ENCODE measurements around the gene NAA38.

The NAA38 gene, protein sequence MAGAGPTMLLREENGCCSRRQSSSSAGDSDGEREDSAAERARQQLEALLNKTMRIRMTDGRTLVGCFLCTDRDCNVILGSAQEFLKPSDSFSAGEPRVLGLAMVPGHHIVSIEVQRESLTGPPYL

DNA sequence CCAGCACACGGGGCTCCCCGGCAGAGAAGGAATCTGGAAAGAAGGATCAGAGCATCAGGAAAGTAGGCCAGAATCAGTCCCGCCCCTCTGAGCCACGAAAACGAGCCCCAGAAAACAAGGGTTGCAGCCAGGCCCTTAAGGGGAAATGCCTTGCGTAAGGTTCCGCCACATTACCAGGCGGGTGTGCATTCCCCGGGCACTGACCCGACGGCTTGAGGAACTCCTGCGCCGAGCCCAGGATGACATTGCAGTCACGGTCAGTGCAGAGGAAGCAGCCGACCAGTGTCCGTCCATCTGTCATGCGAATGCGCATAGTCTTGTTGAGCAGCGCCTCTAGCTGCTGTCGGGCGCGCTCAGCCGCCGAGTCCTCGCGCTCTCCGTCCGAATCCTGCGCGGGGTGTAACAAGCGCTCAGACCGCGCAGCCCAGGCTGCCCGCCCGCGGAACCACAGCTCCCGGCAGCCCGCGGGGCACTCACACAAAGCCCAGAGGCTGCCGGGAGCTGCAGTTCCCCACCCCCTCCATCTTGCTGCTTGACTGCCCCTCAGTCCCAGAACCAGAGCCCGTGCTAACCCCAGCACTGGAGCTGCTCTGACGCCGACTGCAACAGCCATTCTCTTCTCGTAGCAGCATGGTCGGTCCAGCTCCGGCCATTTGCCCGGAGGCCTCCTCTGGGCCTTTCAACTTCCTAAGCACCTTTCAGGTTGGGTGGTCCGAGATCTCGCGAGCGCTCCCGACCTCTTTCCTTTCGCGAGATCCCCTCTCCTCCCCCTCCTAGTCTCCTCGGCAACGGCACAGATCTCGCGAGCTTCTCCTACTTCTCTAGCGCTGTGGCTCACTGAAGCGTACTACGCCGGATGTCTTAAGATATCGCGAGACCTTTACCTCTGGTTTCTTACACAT, at the start of gene NAA38:
Gene NAA38 (minus strand): TSS at position 749 of the 902 bp plus-strand sequence. CDS start 96 bp downstream, at position 653.
- DNase-seq, result peak; percentile 98

DNA sequence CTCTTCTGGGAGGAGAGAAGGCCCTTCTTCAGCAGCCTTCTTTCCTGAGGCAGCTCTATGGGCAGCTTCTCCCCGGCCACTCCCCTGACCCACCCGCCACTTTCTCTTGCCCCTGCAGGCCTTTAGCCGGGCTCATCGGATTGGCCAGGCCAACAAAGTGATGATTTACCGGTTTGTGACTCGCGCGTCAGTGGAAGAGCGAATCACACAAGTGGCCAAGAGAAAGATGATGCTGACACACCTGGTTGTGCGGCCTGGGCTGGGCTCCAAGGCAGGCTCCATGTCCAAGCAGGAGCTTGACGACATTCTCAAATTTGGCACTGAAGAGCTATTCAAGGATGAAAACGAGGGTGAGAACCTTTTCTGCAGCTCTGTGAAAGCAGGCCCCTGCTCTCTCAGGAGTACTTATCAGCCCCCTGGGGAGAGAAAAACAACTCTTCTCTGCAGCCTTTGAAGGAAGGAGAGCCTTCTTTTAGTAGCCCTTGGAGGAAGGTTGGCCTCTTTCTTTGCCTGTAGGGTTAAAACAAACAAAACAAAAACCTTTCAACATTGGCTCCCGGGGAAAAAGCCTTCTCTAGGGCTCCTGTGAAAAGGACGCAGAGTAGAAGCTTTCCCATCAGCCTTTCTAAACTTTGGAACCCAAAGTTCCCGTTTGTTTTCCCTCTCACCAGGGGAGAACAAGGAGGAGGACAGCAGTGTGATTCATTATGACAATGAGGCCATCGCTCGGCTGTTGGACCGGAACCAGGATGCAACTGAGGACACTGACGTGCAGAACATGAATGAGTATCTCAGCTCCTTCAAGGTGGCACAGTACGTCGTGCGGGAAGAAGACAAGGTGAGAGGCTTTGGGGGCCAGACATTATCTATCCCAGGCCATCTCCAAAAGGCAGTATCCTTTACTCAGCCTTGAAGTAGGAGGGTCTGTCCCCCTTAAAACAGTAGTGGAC, 46.1 kb upstream of the NAA38 start:
- no peak for DNase-seq

DNA sequence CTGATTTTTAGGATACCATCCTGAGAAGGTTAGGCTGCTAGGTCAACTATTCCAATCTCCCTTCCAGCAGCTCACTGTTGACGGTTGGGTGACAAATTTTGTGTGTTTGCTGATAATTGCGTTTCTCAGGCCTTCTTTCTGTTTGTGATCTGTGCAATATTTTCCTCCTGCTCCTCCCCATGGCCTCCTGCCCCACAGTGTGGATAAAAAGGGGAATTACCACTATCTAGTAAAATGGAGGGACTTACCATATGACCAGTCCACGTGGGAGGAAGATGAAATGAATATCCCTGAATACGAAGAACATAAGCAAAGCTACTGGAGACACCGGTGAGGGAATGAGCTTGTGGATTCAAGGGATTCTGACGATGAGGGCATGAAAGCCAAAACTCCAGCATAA, 40.4 kb upstream of the NAA38 start:
- DNase-seq, result no peak

DNA sequence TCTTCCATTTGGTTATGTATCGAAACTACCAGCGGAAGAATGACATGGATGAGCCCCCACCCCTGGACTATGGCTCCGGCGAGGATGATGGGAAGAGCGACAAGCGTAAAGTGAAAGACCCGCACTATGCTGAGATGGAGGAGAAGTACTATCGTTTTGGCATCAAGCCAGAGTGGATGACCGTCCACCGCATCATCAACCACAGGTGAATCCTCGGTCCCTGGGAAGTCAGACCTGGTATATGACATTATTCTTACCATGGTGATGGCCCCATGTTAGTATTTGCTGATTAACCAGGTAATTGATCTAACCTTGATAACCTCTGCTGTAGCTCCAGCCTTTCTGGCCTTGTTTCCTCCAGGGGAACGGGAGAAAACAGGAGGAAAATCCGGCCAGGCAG, 39.7 kb upstream of the NAA38 start:
- DNase-seq, result no peak

DNA sequence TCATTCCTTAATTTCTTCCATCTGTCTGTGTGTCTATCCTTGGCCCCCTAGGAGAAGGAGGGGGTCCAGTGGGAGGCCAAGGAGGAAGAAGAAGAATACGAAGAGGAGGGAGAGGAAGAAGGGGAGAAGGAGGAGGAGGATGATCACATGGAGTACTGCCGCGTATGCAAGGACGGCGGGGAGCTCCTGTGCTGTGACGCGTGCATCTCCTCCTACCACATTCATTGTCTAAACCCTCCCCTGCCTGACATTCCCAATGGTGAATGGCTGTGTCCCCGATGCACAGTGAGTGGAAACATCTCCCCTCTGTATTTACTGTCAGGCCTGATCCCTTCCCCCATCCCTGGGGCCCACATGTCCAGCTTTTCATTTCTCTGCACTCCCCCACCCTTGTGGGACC, 37.5 kb upstream of the NAA38 start:
- DNase-seq, result no peak

- DNase-seq, result no peak
These were observed 36.9 kb upstream of the NAA38 start for GRCh38 chr17:7894226-7894625.

GRCh38 chr17:7893187-7893880, 36.0 kb upstream of the NAA38 start:
- no peak for DNase-seq

- peak; percentile 93 for DNase-seq
These were observed 32.0 kb upstream of the NAA38 start for GRCh38 chr17:7889166-7889955.

GRCh38 chr17:7888184-7888920, 31.0 kb upstream of the NAA38 start, which contains the start of gene CHD3:
CHD3 (plus strand) TSS chr17:7888789; CDS start chr17:7889001, 212 bp downstream.
- peak; percentile 77 for DNase-seq

DNA sequence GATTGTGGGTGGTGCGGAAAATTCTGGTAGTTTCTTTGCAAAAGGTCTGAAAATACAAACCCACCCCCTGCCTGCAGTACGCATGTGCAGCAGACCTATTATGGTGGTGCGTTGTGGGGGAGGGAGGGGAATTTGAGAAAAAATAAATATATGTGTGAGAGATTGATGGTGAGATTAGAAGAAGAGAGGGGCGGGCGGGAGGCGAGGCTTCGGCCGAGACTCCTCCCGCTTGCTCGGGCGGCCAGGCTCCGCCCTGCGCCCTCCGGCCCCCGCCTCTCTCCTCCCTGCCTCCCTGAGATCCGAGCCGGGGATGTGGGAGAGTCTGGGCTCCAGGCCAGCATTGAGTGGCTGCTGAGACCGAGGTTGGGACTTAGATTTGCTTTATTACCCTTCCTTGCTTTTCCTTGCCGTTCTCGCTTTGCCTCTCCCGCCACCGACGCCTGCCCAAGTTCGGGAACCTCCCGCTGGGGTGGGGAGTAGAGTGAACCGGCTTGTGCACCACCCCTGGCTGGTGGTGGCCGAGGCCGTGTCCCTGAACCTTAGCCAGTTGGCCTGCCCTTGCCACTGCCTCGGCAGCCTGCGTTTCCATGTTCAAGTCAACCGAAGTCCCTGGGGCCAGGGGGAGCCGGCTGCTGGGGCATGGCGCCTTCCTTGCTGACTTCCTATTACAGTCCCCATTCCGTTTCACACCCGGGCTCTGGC, 30.3 kb upstream of the NAA38 start:
- peak; percentile 93 for DNase-seq

DNA sequence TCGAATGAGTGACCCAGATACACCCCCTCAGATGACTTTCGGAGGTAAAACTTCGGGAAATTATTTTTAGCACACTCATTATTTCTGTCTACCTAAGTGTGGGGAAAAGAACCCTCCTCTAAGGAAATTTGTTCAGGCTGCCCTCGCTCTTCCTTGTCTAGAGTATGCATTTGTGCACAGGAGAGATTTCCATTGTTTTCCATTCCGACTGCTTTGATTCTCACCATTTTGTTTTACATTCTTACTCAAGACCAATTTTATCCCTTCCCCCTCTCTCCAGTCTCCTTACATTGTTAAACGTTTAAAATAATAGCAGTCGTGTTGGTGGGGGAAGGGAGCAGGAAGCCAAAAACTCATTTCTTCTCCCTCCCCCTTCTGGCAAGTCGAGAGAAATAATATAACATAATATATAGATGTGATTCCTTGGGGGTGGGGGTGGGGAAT, 29.7 kb upstream of the NAA38 start:
- DNase-seq, result peak; percentile 89

- DNase-seq, result peak; percentile 74
These were observed 29.1 kb upstream of the NAA38 start for GRCh38 chr17:7886227-7887037.

GRCh38 chr17:7885367-7886226, 28.2 kb upstream of the NAA38 start:
- peak; percentile 44 for DNase-seq

DNA sequence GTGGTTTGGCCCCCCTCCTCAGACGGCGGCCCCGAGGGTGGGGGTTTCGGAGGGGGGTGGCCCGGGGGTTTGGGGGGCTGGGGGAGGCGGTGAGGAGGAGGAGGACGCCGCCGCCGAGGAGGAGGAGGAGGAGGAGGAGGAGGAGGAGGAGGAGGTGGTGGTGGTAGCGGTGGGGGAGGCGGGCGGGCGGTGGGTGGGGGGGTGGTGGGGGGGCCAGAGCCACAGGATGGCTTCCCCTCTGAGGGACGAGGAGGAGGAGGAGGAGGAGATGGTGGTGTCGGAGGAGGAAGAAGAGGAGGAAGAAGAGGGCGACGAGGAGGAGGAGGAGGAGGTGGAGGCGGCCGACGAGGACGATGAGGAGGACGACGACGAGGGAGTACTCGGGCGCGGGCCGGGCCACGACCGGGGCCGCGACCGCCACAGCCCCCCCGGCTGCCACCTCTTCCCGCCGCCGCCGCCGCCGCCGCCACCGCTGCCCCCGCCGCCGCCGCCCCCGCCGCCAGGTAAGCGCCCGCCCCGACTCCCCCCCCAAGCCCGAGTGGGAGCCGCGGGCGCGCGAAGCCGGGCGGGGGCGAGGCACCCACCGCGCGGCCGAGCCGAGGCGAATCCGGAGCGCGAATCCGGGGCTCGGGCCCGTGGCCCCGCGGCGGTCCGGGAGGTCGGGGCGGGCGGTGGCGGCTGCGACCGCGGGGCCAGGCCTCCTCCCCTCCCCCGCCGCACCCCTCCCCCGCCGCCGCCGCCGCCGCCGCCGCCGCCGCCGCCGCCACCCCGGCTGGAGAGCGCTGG, 27.4 kb upstream of the NAA38 start:
- DNase-seq, result peak; percentile 9

DNA sequence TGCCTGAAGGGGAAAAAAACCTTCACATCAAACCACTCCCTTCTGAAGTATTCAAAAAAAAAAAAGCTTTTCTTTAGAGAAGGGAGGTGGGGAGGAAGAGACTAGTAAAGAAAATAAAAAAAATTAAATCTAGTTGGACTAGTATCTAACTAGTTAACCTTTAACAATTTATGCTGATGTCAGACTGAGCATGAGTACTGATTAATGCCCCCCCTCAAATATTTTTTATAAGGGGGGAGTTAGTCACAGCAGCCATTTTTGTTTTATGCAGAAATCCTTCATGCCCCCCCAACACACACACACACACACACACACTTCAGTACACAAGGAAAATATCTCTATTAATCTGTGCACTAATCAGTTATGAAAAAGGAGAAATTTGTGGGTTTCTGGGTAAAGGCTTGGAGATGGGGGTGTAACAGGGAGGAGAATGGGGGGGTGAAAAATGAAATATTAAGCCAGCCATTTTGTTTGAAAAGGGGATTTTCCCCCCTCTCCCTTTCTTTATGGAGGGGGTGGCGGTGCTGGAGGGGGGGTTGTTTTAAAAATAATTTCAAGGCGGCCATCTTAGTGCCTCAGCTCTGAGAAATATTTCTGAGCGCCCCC, 26.5 kb upstream of the NAA38 start:
- DNase-seq, result peak; percentile 64

GRCh38 chr17:7882629-7883028, 25.3 kb upstream of the NAA38 start:
- DNase-seq, result peak; percentile 63

DNA sequence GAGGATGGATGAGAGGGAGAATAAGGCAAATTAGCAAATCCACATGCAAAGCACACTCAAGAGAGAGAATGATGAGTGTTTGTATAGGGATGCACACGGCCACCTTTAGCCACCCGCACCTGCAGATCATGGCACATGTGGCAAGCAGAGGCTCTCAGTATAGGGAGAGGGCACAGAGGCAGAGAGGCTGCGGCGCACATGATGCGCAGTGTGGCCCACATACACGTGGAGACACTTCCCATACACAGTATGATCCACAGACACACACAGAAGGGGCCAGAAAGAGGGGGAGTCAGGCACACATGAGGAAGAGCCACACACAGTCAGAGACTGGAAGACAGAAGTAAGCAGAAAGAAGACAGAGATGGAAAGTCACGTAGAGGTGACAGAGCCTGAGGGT, 24.7 kb upstream of the NAA38 start:
- peak; percentile 89 for DNase-seq
